GM12801 (cell line): ENCODE measurements around the gene ABHD16B.

ENCODE experiments used
- CTCF ChIP-seq: IDR thresholded peaks from one replicate; pipeline ENCODE4 v1.5.1; 2011; ENCODE audit warnings: control low read depth; ENCODE audit not compliant: insufficient read length; ENCODE audit errors: extremely low read depth

ABHD16B gene

GRCh38 chr20:63825331-63826118 is 35.8 kb upstream of the ABHD16B start:
- TF ChIP-seq CTCF = no peak

GRCh38 chr20:63826753-63827152 is 34.5 kb upstream of the ABHD16B start:
- no peak for TF ChIP-seq CTCF

GRCh38 chr20:63828124-63828523 is 33.2 kb upstream of the ABHD16B start:
- no peak for TF ChIP-seq CTCF

DNA sequence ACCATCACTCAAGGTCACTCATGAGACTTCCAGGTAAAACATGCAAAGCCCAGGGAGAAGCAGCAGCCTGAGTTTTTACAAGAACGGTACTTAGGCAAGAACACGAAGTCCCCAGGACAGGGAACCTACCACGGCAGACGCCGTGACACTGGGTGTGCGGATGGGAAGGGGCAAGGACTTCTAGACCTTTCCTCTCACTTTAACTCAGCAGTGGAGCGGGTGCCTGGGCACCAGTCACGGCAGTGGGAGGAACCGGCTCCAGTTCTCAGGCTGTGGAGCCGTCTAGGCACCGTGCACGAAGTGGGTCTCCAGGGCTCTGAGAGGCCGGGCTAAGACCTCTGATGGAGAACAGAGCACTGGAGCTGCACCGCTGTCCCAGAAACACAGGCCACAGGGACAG is 32.8 kb upstream of the ABHD16B start:
- TF ChIP-seq CTCF = no peak

- no peak for TF ChIP-seq CTCF
Measured at GRCh38 chr20:63828951-63829350, 32.3 kb upstream of the ABHD16B start.

- TF ChIP-seq CTCF = no peak
Measured at GRCh38 chr20:63829603-63829944, 31.7 kb upstream of the ABHD16B start.

GRCh38 chr20:63829945-63830835 is 31.1 kb upstream of the ABHD16B start:
- no peak for TF ChIP-seq CTCF
